Coronary artery (tissue), 2 donors: ENCODE measurements around the gene SLC6A2.

ENCODE experiments used
- DNase-seq: peaks from one replicate; pipeline ENCODE4 v3.0.0-alpha.2; 2017; ENCODE audit warnings: low spot score
- H3K27ac ChIP-seq, 2 donors: fragments of 200-600 bp; sonication (generic); one replicate each; pipeline ENCODE4 v1.5.1; 2016 to 2019
- H3K4me3 ChIP-seq: fragments of 200-600 bp; sonication (generic); 2 replicates; pipeline ENCODE4 v1.5.1; 2016; ENCODE audit warnings: mild to moderate bottlenecking, moderate library complexity
- TF ChIP-seq, protein P1 (sequence below): fragments of 200-600 bp; sonication (generic); IDR thresholded peaks from one replicate; pipeline ENCODE4 v1.5.1; 2019; ENCODE audit warnings: antibody characterized with exemption

The SLC6A2 gene

DNA sequence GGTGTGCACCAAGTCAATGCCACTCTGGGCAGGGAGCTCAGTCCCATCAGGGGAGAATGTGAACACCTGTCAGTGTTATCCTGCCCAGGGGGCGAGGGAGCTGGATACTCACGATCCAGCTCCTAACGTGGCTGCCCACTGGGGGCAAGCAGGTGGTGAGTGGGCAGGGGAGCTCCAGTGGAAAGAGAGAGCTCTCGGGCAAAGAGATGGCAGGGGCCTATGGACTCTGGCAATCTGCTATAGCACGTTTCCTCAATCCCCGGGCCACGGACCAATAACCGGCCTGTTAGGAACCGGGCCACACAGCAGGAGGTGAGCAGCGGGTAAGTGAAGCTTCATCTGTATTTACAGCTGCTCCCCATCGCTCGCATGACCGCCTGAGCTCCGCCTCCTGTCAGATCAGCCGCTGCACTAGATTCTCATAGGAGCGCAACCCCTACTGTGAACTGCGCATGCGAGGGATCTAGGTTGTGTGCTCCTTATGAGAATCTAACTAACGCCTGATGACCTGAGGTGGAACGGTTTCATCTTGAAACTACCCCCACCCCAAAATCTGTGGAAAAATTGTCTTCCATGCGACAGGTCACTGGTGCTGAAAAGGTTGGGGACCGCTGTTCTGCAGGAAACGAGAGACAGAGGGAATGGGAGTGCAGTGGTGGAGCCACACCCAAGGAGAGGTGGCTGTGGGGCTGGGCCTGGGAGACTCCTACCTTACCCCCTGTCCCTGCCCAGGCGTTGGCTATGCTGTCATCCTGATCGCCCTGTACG is 15.6 kb downstream of the SLC6A2 start:
- no peak overlapping the region for H3K4me3 ChIP-seq
- TF ChIP-seq, protein P1, sequence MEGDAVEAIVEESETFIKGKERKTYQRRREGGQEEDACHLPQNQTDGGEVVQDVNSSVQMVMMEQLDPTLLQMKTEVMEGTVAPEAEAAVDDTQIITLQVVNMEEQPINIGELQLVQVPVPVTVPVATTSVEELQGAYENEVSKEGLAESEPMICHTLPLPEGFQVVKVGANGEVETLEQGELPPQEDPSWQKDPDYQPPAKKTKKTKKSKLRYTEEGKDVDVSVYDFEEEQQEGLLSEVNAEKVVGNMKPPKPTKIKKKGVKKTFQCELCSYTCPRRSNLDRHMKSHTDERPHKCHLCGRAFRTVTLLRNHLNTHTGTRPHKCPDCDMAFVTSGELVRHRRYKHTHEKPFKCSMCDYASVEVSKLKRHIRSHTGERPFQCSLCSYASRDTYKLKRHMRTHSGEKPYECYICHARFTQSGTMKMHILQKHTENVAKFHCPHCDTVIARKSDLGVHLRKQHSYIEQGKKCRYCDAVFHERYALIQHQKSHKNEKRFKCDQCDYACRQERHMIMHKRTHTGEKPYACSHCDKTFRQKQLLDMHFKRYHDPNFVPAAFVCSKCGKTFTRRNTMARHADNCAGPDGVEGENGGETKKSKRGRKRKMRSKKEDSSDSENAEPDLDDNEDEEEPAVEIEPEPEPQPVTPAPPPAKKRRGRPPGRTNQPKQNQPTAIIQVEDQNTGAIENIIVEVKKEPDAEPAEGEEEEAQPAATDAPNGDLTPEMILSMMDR: no peak
- H3K27ac ChIP-seq: no peak overlapping the region
- DNase-seq: no peak

DNA sequence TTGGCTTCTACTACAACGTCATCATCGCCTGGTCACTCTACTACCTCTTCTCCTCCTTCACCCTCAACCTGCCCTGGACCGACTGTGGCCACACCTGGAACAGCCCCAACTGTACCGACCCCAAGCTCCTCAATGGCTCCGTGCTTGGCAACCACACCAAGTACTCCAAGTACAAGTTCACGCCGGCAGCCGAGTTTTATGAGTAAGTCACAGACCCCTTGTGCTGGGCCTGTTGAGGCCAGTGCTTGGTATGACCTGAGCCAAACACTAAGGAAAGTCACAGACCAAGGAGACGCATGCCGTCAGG is 16.1 kb downstream of the SLC6A2 start:
- H3K27ac ChIP-seq: no peak overlapping the region
- TF ChIP-seq, protein P1: no peak
- no peak for DNase-seq
- no peak overlapping the region for H3K4me3 ChIP-seq

DNA sequence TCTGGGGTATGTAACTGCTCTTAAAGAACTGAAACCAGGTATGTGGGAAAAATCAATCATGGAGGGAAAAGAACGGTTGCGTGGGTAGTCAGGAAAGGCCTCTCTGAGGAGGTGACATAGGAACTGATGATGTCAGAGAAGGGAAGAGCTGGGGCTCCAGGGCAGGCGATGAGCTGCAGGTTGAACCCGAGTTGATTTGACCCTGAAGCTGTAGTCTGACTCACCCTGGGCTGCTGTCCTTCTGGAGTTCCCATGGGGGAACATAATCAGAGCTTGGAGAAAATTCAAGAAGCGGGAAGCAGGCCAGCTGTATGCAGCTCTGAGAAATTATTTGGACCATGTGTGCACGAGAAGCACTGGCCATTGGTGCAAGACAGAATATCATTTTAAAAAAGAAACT is 16.7 kb downstream of the SLC6A2 start:
- Histone ChIP-seq H3K4me3 (no peak overlapping the region), H3K27ac (no peak overlapping the region)
- TF ChIP-seq, protein P1: no peak
- DNase-seq: no peak

DNA sequence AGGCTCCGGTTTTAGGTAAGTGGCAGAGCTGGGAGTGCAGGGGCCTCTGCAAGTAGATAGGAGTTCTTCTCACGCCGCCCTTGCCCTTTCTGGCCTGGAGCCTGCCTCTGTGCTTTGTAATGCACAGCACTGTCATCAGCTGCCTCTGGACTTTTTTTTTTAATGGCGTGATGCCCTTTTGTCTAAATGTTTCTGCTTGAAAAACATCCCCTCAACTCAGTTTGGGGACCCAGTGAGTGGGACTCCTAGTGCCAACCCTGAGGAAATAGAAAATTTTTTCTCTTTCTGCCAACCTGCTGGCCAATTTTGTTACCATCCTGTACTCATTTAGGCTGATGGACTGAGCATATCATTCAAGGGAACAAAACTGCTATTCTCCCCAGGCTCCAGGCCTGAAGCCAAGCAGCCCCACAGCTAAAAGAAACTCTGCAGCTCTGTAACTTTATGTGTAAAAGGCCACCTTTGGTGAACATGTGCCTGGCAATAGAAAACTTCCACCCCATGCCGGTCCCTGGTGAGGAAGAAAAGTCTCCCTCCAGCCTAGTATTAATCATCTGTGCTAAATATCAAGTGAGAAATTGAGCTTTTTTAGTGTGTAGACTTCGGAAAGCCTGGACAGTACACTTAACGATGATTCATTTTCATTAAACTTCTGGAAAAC is 22.5 kb downstream of the SLC6A2 start:
- DNase-seq: no peak
- H3K4me3 ChIP-seq: no peak overlapping the region

DNA sequence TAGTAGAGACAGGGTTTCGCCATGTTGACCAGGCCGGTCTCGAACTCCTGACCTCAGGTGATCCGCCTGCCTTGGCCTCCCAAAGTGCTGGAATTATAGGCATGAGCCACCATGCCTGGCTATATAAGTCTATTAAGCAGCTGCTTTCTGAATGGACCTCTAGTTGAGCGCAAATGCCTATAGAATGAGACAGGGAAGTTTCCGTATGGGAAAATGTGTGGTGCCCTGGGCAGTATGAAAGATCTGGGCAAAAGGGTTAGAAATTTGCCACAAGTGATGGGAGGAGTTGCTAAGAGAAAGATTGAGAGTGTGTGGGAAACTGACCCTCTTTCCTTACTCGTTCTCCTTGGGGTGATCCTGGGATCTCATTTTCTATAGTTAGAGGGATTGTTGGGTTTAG is 26.3 kb downstream of the SLC6A2 start:
- H3K4me3 ChIP-seq: no peak overlapping the region
- no peak for DNase-seq
- H3K27ac ChIP-seq: no peak overlapping the region
- TF ChIP-seq, protein P1: no peak

More for the DNA sequence above, 22.5 kb downstream of the SLC6A2 start:
- TF ChIP-seq, protein P1: no peak
- H3K27ac ChIP-seq: no peak overlapping the region

DNA sequence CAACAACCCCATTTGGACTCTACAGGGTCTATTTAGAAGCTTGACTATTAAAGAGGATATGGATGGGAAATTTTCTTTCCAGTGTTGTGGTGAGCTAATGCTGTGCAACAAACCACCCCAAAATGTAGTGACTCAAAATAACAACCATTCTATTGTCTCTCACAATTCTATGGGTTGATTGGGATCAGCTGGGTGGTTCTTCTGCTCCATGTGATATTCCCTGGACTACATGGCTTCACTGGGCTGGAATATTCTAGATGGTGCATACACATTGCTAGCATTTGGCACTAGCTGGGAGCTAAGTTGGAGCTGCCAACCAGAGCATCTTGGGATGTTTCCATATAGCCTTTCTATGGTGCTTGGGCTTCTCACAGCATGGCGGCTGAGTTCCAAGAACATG is 30.2 kb downstream of the SLC6A2 start:
- no peak overlapping the region for H3K4me3 ChIP-seq
- no peak for DNase-seq
- no peak overlapping the region for H3K27ac ChIP-seq
- TF ChIP-seq, protein P1: no peak

DNA sequence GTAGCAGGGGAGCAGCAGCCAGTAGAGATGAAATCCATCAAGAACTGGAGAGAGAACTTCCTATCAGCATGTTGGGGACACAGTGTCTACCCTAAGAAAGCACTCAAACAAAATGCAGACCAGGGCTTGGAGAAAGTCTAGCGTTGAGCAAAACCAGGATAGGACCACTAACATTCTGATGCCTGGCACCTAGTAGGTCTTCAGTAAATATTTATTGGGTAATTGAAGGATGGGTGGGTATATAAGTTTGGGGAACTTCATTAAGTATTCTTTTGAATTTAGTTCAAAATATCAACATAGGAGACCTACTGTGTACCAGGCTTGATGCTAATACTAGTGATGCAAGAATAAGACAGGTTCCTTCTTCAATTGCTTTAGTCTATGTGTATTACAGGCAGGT is 30.9 kb downstream of the SLC6A2 start:
- H3K27ac ChIP-seq: no peak overlapping the region
- TF ChIP-seq, protein P1: no peak
- DNase-seq: no peak
- no peak overlapping the region for H3K4me3 ChIP-seq
